HEK293T (cell line): ENCODE data around the gene PLPP7.

Source experiments
- ARNT ChIP-seq: fragments of 450-650 bp; IDR thresholded peaks from 2 replicates; pipeline ENCODE4 v1.6.1; 2017; ENCODE audit warnings: mild to moderate bottlenecking
- ELF4 ChIP-seq: fragments of 450-650 bp; IDR thresholded peaks from 2 replicates; pipeline ENCODE4 v1.6.1; 2017; ENCODE audit warnings: antibody characterized with exemption
- FOXK2 ChIP-seq: fragments of 450-650 bp; IDR thresholded peaks from 2 replicates; pipeline ENCODE4 v1.6.1; 2016; ENCODE audit warnings: mild to moderate bottlenecking
- FOXM1 ChIP-seq: fragments of 450-650 bp; IDR thresholded peaks from 2 replicates; pipeline ENCODE4 v1.6.1; 2017; ENCODE audit warnings: mild to moderate bottlenecking, borderline replicate concordance
- NFRKB ChIP-seq: fragments of 450-650 bp; IDR thresholded peaks from 2 replicates; pipeline ENCODE4 v1.6.1; 2016; ENCODE audit warnings: mild to moderate bottlenecking, moderate library complexity
- PKNOX1 ChIP-seq: fragments of 450-650 bp; IDR thresholded peaks from 2 replicates; pipeline ENCODE4 v1.6.1; 2016
- SP1 ChIP-seq: fragments of 450-650 bp; IDR thresholded peaks from 2 replicates; pipeline ENCODE4 v1.6.1; 2017
- SUZ12 ChIP-seq: fragments of 450-650 bp; IDR thresholded peaks from 2 replicates; pipeline ENCODE4 v1.6.1; 2016; ENCODE audit warnings: mild to moderate bottlenecking
- TARDBP ChIP-seq: fragments of 450-650 bp; IDR thresholded peaks from 2 replicates; pipeline ENCODE4 v1.6.1; 2016

GRCh38 chr9:131246618-131247017 lies 42.9 kb upstream of the PLPP7 start:
- TF ChIP-seq FOXM1: no peak
- no peak for TF ChIP-seq SP1
- TF ChIP-seq ELF4: no peak
- no peak for TF ChIP-seq NFRKB
- TF ChIP-seq TARDBP: no peak
- TF ChIP-seq SUZ12: no peak
- no peak for TF ChIP-seq FOXK2
- TF ChIP-seq PKNOX1: no peak
- no peak for TF ChIP-seq ARNT
